Lower leg skin (tissue), 3 donors: ENCODE measurements around the gene NUMA1.

Experiments used
- CTCF ChIP-seq, 3 donors: fragments of 450-650 bp; IDR thresholded peaks; one replicate each; pipeline ENCODE4 v1.5.1; 2016; ENCODE audit warnings: antibody characterized with exemption in 3 of 3, mild to moderate bottlenecking in 3 of 3, moderate library complexity in 2 of 3
- POLR2A ChIP-seq, 2 donors: fragments of 450-650 bp; IDR thresholded peaks; one replicate each; pipeline ENCODE4 v1.6.1; 2016 to 2017; ENCODE audit warnings: antibody characterized with exemption in 2 of 2, mild to moderate bottlenecking in 1 of 2, moderate library complexity in 1 of 2

GRCh38 chr11:72085621-72086351, 5.4 kb upstream of the NUMA1 start:
- TF ChIP-seq CTCF (IDR thresholded peaks at IDR 0.05) (no peak), POLR2A (IDR thresholded peaks at IDR 0.05) (no peak)
